Sigmoid colon (tissue), 7 donors: Measurements from ENCODE around the gene NFX1. TPM values are rescaled to one million over a fixed set of nuclear protein-coding genes. Genes with fewer than 3 reads are reported as not detected.
A peak's percentile ranks its signal among the peaks of the same experiment; 100 is the strongest.
"Not testable (repeated sequence)": the region's sequence is repeated elsewhere in the genome, so short reads cannot be mapped to it uniquely, and the experiment has no call there.

Experiments used
- DNase-seq: peaks from one replicate; pipeline ENCODE4 v3.0.0-alpha.2; 2019
- H3K27ac ChIP-seq, 4 donors: fragments of 200-600 bp; sonication (generic); one replicate each; pipeline ENCODE4 v1.5.1; 2016 to 2019; ENCODE audit warnings: mild to moderate bottlenecking in 1 of 4
- H3K27me3 ChIP-seq, 3 donors: fragments of 200-600 bp; sonication (generic); one replicate each; pipeline ENCODE4 v1.5.1; 2019; ENCODE audit warnings: mild to moderate bottlenecking in 1 of 3
- H3K36me3 ChIP-seq, 4 donors: fragments of 200-600 bp; sonication (generic); one replicate each; pipeline ENCODE4 v1.5.1; 2016 to 2019
- H3K4me1 ChIP-seq, 4 donors: fragments of 200-600 bp; sonication (generic); one replicate each; pipeline ENCODE4 v1.5.1; 2017 to 2019
- H3K4me3 ChIP-seq, 4 donors: fragments of 200-600 bp; sonication (generic); one replicate each; pipeline ENCODE4 v1.5.1; 2017 to 2019; ENCODE audit warnings: mild to moderate bottlenecking in 2 of 4, moderate library complexity in 1 of 4
- H3K9me3 ChIP-seq, 4 donors: fragments of 200-600 bp in 3 of 4; sonication (generic) in 3 of 4; one replicate each; pipeline versions ENCODE4 v1.5.1 to v1.6.1; 2013 to 2019
- EP300 ChIP-seq, 4 donors: sonication (generic); formaldehyde crosslinking; IDR thresholded peaks; one replicate each; pipeline ENCODE4 v1.6.1; 2017; ENCODE audit warnings: antibody characterized with exemption in 4 of 4
- POLR2A ChIP-seq, 2 donors: fragments of 450-650 bp; IDR thresholded peaks; one replicate each; pipeline ENCODE4 v1.6.1; 2016; ENCODE audit warnings: antibody characterized with exemption in 2 of 2, mild to moderate bottlenecking in 2 of 2, moderate library complexity in 2 of 2
- POLR2AphosphoS5 ChIP-seq, 4 donors: sonication (generic); formaldehyde crosslinking; IDR thresholded peaks; one replicate each; pipeline ENCODE4 v1.6.1; 2017; ENCODE audit warnings: antibody characterized with exemption in 4 of 4
- WGBS, 2 donors: extraction: QIAGEN DNeasy Blood & Tissue Kit; methylation state at CpG; one replicate each; pipeline ENCODE4 v1.1.7; 2013; 5-methylcytosine and 5-hydroxymethylcytosine counted together
- intact Hi-C: fragments of 100-400 bp; cut with DNase I; formaldehyde crosslinking; loops from one replicate; pipeline ENCODE4 v1.15.1; 2023
- polyA plus RNA-seq, 3 donors: library from polyadenylated mRNA; stranded (reverse); fragments of 200-250 nt; gene quantifications; one replicate each; pipeline ENCODE4 v1.2.3, GENCODE V29; 2013
- total RNA-seq, 4 donors: library from RNA; depleted of rRNA; stranded (reverse); fragments of >200 nt; gene quantifications; one replicate each; pipeline ENCODE4 v1.1.0, GENCODE V29; 2016
- TF ChIP-seq, protein P1 (sequence below), 4 experiments: fragments of 450-650 bp in 3 of 4; fragments of 200-600 bp in 1 of 4; IDR thresholded peaks; one replicate each; pipeline ENCODE4 v1.5.1; 2016 to 2019; ENCODE audit warnings: antibody characterized with exemption in 4 of 4, mild to moderate bottlenecking in 3 of 4, moderate library complexity in 2 of 4
- donor health status: healthy with polysubstance abuse.
- donor health status: Bipolar disorder and iron deficiency.
- donor health status: healthy.

NFX1 gene
- total and polyA plus RNA-seq, 7 donors = 15.7 to 40.7 (median 34.3) TPM

DNA sequence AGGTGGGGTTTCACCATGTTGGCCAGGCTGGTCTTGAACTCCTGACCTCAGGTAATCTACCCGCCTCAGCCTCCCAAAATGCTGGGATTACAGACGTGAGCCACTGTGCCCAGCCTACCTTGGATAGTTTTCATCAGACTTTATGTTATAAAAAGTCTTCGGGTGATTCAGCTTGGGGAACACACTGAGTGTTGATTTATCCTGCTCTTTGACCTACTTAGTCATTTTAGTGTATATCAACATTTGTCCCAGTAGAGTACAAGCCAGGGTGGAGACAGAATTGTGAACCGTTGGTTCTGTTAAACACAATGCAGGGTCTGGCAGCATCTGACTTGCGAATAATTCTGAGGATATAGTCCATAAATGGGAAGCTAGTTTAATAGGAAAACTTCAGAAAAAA lies 39.7 kb downstream of the NFX1 start:
- Histone ChIP-seq H3K36me3 (peaks cover 0 to 47% (median 11%) of the 10 kb centered on the region in 4 donors), H3K4me1 (peaks cover 0 to 34% (median 27%) of the 10 kb centered on the region in 4 donors), H3K4me3 (no peak overlapping the region), H3K27me3 (no peaks in the 10 kb centered on the region), H3K27ac (peak overlapping the region; percentile 66 to 86 (median 80)), H3K9me3 (no peaks in the 10 kb centered on the region)
- DNase-seq = no peak
- TF ChIP-seq, protein P1, sequence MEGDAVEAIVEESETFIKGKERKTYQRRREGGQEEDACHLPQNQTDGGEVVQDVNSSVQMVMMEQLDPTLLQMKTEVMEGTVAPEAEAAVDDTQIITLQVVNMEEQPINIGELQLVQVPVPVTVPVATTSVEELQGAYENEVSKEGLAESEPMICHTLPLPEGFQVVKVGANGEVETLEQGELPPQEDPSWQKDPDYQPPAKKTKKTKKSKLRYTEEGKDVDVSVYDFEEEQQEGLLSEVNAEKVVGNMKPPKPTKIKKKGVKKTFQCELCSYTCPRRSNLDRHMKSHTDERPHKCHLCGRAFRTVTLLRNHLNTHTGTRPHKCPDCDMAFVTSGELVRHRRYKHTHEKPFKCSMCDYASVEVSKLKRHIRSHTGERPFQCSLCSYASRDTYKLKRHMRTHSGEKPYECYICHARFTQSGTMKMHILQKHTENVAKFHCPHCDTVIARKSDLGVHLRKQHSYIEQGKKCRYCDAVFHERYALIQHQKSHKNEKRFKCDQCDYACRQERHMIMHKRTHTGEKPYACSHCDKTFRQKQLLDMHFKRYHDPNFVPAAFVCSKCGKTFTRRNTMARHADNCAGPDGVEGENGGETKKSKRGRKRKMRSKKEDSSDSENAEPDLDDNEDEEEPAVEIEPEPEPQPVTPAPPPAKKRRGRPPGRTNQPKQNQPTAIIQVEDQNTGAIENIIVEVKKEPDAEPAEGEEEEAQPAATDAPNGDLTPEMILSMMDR (IDR thresholded peaks at IDR 0.05) = no peak
- no peak for TF ChIP-seq EP300 (IDR thresholded peaks at IDR 0.05)
- no peak for TF ChIP-seq POLR2AphosphoS5 (IDR thresholded peaks at IDR 0.05)
- no peak for TF ChIP-seq POLR2A (IDR thresholded peaks at IDR 0.05)
- 20 to 70% methylated on average over 5 of the region's 5 CpGs for WGBS, 2 donors
- intact Hi-C loops = loop anchor here (1.0 kb wide), 1 partner anchor 40 kb away; the partner anchor contains the start of gene NFX1

DNA sequence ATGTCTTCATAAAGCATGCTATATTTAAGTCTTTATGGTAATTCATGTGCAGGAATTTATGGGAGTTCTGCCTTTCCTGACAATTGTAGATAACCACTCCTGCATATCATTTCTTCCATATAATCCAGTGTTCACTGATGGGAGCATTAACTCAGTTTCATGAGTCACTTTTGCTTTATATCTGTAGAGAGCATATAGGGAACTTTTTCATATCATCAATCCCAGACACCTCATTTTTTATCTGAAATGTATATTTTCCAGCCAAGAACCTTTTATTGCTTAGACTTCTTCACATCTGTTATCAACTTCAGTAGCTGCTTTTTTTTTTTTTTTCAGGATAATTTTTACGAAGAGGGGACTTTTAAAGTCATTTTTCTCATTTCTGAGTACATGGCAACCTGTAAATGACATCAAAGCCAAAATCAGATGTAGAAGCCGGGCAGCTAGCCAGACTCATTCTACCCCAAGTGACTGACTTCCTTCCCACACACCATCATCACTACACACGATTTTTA lies 41.1 kb downstream of the NFX1 start:
- H3K27me3 ChIP-seq = no peaks in the 10 kb centered on the region
- peaks cover 0 to 44% (median 11%) of the 10 kb centered on the region in 4 donors for H3K36me3 ChIP-seq
- peak overlapping the region in 1 of 4 donors; percentile 7 for H3K27ac ChIP-seq
- no peak for DNase-seq
- no peaks in the 10 kb centered on the region for H3K9me3 ChIP-seq
- intact Hi-C loops = no loop called here
- WGBS, 2 donors = 79 to 84% methylated on average over 3 of the region's 3 CpGs
- TF ChIP-seq, protein P1 (IDR thresholded peaks at IDR 0.05) = no peak
- no peak for TF ChIP-seq POLR2A (IDR thresholded peaks at IDR 0.05)
- no peak for TF ChIP-seq POLR2AphosphoS5 (IDR thresholded peaks at IDR 0.05)
- TF ChIP-seq EP300 (IDR thresholded peaks at IDR 0.05) = no peak
- H3K4me3 ChIP-seq = no peak overlapping the region
- H3K4me1 ChIP-seq = peaks cover 0 to 30% (median 27%) of the 10 kb centered on the region in 4 donors

DNA sequence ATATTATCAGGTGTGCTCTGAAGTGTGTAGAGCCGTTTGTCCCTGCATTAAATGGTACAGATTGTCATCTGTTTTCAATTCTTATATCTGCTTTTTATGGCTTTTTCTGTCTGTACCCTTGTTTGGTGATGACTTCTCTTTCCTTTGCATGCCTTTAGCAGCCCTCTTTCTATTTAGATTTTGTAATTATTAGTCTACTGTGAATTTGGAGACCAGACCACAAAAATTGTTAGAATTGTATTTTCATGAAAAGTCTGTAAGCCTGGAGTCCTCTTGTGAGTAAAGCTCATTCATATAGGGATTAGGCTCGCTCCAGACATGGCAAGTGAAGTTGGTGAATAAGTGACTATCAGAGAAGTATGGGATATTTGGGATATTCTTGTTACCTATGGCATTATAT lies 41.7 kb downstream of the NFX1 start:
- WGBS, 2 donors = 74 to 80% methylated on average over 2 of the region's 2 CpGs
- DNase-seq = no peak
- Histone ChIP-seq H3K4me3 (no peak overlapping the region), H3K36me3 (peaks cover 0 to 49% (median 11%) of the 10 kb centered on the region in 4 donors), H3K27me3 (no peaks in the 10 kb centered on the region), H3K9me3 (no peaks in the 10 kb centered on the region), H3K27ac (peak overlapping the region in 1 of 4 donors; percentile 7), H3K4me1 (peaks cover 0 to 30% (median 27%) of the 10 kb centered on the region in 4 donors)
- TF ChIP-seq EP300 (IDR thresholded peaks at IDR 0.05) (no peak), POLR2A (IDR thresholded peaks at IDR 0.05) (no peak), POLR2AphosphoS5 (IDR thresholded peaks at IDR 0.05) (no peak)
- TF ChIP-seq, protein P1 (IDR thresholded peaks at IDR 0.05) = no peak
- intact Hi-C loops = no loop called here

DNA sequence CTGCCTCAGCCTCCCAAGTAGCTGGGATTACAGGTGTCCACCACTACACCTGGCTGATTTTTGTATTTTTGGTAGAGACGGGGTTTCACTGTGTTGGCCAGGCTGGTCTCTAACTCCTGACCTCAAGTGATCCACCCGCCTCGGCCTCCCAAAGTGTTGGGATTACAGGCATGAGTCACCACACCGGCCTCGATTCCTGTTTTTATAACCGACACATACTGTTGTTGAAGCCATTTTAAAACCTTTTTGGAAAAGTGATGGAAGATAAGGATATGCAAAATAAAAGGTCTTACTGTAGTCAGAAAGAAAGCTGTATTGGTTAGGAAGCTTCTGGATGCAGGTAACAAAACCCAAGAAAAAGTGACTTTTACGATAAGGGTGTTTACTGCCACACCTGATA lies 42.6 kb downstream of the NFX1 start:
- H3K9me3 ChIP-seq, intact Hi-C loops, H3K4me3 ChIP-seq, H3K27ac ChIP-seq, H3K27me3 ChIP-seq, DNase-seq: not testable (repeated sequence)
- Histone ChIP-seq H3K4me1 (peaks cover 0 to 24% (median 22%) of the 10 kb centered on the region in 4 donors), H3K36me3 (peaks cover 0 to 58% (median 14%) of the 10 kb centered on the region in 4 donors)
- 73 to 95% methylated on average over 7 of the region's 7 CpGs for WGBS, 2 donors

DNA sequence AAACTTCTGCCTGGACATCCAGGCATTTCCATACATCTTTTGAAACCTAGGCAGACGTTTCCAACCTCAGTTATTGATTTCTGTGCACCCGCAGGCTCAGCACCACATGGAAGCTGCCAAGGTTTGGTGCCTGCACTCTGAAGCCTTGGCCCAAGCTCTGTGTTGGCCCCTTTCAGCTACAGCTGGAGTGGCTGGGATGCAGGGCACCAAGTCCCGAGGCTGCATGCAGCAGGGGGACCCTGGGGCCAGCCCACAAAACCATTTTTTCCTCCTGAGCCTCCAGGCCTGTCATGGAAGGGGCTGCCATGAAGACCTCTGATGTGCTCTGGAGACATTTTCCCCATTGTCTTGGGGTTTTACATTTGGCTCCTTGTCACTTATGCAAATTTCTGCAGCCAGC lies 49.9 kb downstream of the NFX1 start:
- H3K27ac ChIP-seq = no peak overlapping the region
- no peak for DNase-seq
- TF ChIP-seq EP300 (IDR thresholded peaks at IDR 0.05) (no peak), POLR2AphosphoS5 (IDR thresholded peaks at IDR 0.05) (no peak), POLR2A (IDR thresholded peaks at IDR 0.05) (no peak)
- TF ChIP-seq, protein P1 (IDR thresholded peaks at IDR 0.05) = no peak
- H3K4me3 ChIP-seq = no peak overlapping the region
- H3K4me1 ChIP-seq = no peaks in the 10 kb centered on the region
- H3K36me3 ChIP-seq = peaks cover 16 to 93% (median 59%) of the 10 kb centered on the region in 4 donors
- intact Hi-C loops = no loop called here
- H3K27me3 ChIP-seq = no peaks in the 10 kb centered on the region
- WGBS, 2 donors = 97% methylated on average over 3 of the region's 3 CpGs
- H3K9me3 ChIP-seq = peaks cover 0 to 3% (median 0%) of the 10 kb centered on the region in 4 donors
